Osteocyte (in vitro differentiated cells): ENCODE results near the gene TBX2. TPM values are rescaled to one million over a fixed set of nuclear protein-coding genes. Genes with fewer than 3 reads are reported as not detected.
"Not testable (repeated sequence)": the region's sequence is repeated elsewhere in the genome, so short reads cannot be mapped to it uniquely, and the experiment has no call there.

Source experiments
- DNase-seq: peaks from one replicate; pipeline ENCODE4 v3.0.0; 2021; ENCODE audit warnings: mixed read lengths; ENCODE audit not compliant: unreplicated experiment; ENCODE audit errors: extremely low spot score
- H3K27ac Mint-ChIP-seq: one replicate; pipeline ENCODE4 v1.8.0; 2021; ENCODE audit warnings: mild to moderate bottlenecking, mixed read lengths; ENCODE audit not compliant: unreplicated experiment
- H3K27me3 Mint-ChIP-seq: one replicate; pipeline ENCODE4 v1.8.0; 2021; ENCODE audit warnings: mixed read lengths; ENCODE audit not compliant: unreplicated experiment
- H3K36me3 Mint-ChIP-seq: one replicate; pipeline ENCODE4 v1.8.0; 2021; ENCODE audit warnings: mixed read lengths; ENCODE audit not compliant: unreplicated experiment
- H3K4me1 Mint-ChIP-seq: one replicate; pipeline ENCODE4 v1.8.0; 2021; ENCODE audit warnings: mixed read lengths; ENCODE audit not compliant: unreplicated experiment
- H3K4me3 Mint-ChIP-seq: one replicate; pipeline ENCODE4 v1.8.0; 2021; ENCODE audit warnings: mild to moderate bottlenecking, moderate library complexity, mixed read lengths; ENCODE audit not compliant: unreplicated experiment
- H3K9me3 Mint-ChIP-seq: one replicate; pipeline ENCODE4 v1.8.0; 2021; ENCODE audit warnings: mixed read lengths; ENCODE audit not compliant: unreplicated experiment
- CTCF ChIP-seq: fragments of 200-600 bp; sonication (generic); IDR thresholded peaks from 2 replicates; pipeline ENCODE4 v1.5.0; 2021; ENCODE audit warnings: antibody characterized with exemption, mild to moderate bottlenecking, moderate library complexity
- total RNA-seq: library from RNA; stranded (reverse); gene quantifications from 2 replicates; pipeline ENCODE4 v1.2.1, GENCODE V29; 2021

Gene TBX2
- total RNA-seq, 1 donor from 2014 or later = 25.9 TPM

- no peak for DNase-seq
- H3K27ac Mint-ChIP-seq = no peak overlapping the region
- no peak for TF ChIP-seq CTCF
- peaks cover 21% of the 10 kb centered on the region for H3K9me3 Mint-ChIP-seq
- no peaks in the 10 kb centered on the region for H3K4me1 Mint-ChIP-seq
- no peak overlapping the region for H3K4me3 Mint-ChIP-seq
- H3K27me3 Mint-ChIP-seq = peaks cover 49% of the 10 kb centered on the region
- H3K36me3 Mint-ChIP-seq = peaks cover 4% of the 10 kb centered on the region
Measured at GRCh38 chr17:61440697-61441096, 41.1 kb downstream of the TBX2 start.

GRCh38 chr17:61441507-61441906 lies 41.9 kb downstream of the TBX2 start:
- H3K36me3 Mint-ChIP-seq, H3K4me1 Mint-ChIP-seq, DNase-seq, H3K4me3 Mint-ChIP-seq, H3K27ac Mint-ChIP-seq: not testable (repeated sequence)
- Mint-ChIP-seq H3K9me3 (peaks cover 13% of the 10 kb centered on the region), H3K27me3 (peaks cover 48% of the 10 kb centered on the region)

GRCh38 chr17:61442136-61442775 lies 42.6 kb downstream of the TBX2 start:
- Mint-ChIP-seq H3K4me3 (no peak overlapping the region), H3K27ac (no peak overlapping the region), H3K36me3 (peaks cover 3% of the 10 kb centered on the region), H3K27me3 (peaks cover 43% of the 10 kb centered on the region), H3K9me3 (peaks cover 7% of the 10 kb centered on the region), H3K4me1 (no peaks in the 10 kb centered on the region)
- no peak for TF ChIP-seq CTCF
- peak; percentile 4 for DNase-seq

GRCh38 chr17:61442878-61443474 lies 43.3 kb downstream of the TBX2 start:
- H3K9me3 Mint-ChIP-seq = peaks cover 4% of the 10 kb centered on the region
- no peak for TF ChIP-seq CTCF
- H3K27ac Mint-ChIP-seq = no peak overlapping the region
- H3K4me3 Mint-ChIP-seq = no peak overlapping the region
- H3K27me3 Mint-ChIP-seq = peaks cover 42% of the 10 kb centered on the region
- no peaks in the 10 kb centered on the region for H3K36me3 Mint-ChIP-seq
- H3K4me1 Mint-ChIP-seq = no peaks in the 10 kb centered on the region
- DNase-seq = peak; percentile 80

- H3K9me3 Mint-ChIP-seq = peaks cover 4% of the 10 kb centered on the region
- peak; percentile 62 for DNase-seq
- TF ChIP-seq CTCF = no peak
- H3K4me3 Mint-ChIP-seq = no peak overlapping the region
- H3K27me3 Mint-ChIP-seq = peaks cover 39% of the 10 kb centered on the region
- H3K27ac Mint-ChIP-seq = no peak overlapping the region
- no peaks in the 10 kb centered on the region for H3K4me1 Mint-ChIP-seq
- H3K36me3 Mint-ChIP-seq = no peaks in the 10 kb centered on the region
Measured at GRCh38 chr17:61443475-61443882, 43.8 kb downstream of the TBX2 start.
